GM12864 (cell line): ENCODE results near the gene TBC1D14.
"Not testable (repeated sequence)": the region's sequence is repeated elsewhere in the genome, so short reads cannot be mapped to it uniquely, and the experiment has no call there.

Experiments
- DNase-seq: peaks from one replicate; pipeline ENCODE4 v3.0.0-alpha.2; 2011; ENCODE audit warnings: low read depth
- H3K4me3 ChIP-seq: 2 replicates; pipeline ENCODE4 v1.5.1; 2011; ENCODE audit warnings: mild to moderate bottlenecking, low read depth, low read length, control low read depth
- CTCF ChIP-seq: IDR thresholded peaks from 2 replicates; pipeline ENCODE4 v1.5.1; 2011; ENCODE audit warnings: low read depth, mild to moderate bottlenecking, moderate library complexity, low read length, control low read depth, inconsistent platforms; ENCODE audit errors: missing control alignments

The TBC1D14 gene

GRCh38 chr4:6902318-6903042, 7.1 kb upstream of the TBC1D14 start:
- no peak for TF ChIP-seq CTCF
- H3K4me3 ChIP-seq: no peak overlapping the region
- no peak for DNase-seq

- no peak overlapping the region for H3K4me3 ChIP-seq
- no peak for DNase-seq
- TF ChIP-seq CTCF: no peak
Measured at GRCh38 chr4:6905516-6906445, 3.8 kb upstream of the TBC1D14 start.

GRCh38 chr4:6906486-6906885, 3.1 kb upstream of the TBC1D14 start:
- H3K4me3 ChIP-seq, DNase-seq: not testable (repeated sequence)

- H3K4me3 ChIP-seq: no peak overlapping the region
- no peak for DNase-seq
- peak; percentile 36 for TF ChIP-seq CTCF
Measured at GRCh38 chr4:6907658-6908191, 1.9 kb upstream of the TBC1D14 start.

- DNase-seq: no peak
- peak overlapping the region; percentile 59 for H3K4me3 ChIP-seq
- TF ChIP-seq CTCF: no peak
Measured at GRCh38 chr4:6908432-6909112, 1.1 kb upstream of the TBC1D14 start.

- H3K4me3 ChIP-seq: peak overlapping the region; percentile 59
- no peak for TF ChIP-seq CTCF
- no peak for DNase-seq
Measured at GRCh38 chr4:6909970-6910339, 329 bp downstream of the TBC1D14 start.
